ENCODE measurements around the gene CLSTN2.

The CLSTN2 gene

GRCh38 chr3:140007911-140008869 lies 73.2 kb downstream of the CLSTN2 start:
- DNase-seq (ENCODE audit: extremely low spot score) = no peak
- ChIA-PET CTCF (no interaction called here), POLR2A (no interaction called here)
- no peak for TF ChIP-seq CTCF (IDR thresholded peaks at IDR 0.05; ENCODE audit: control extremely low read depth, extremely low read depth, low read depth, missing control alignments)

- DNase-seq (ENCODE audit: extremely low spot score) = no peak
- no peak for TF ChIP-seq CTCF (IDR thresholded peaks at IDR 0.05; ENCODE audit: control extremely low read depth, extremely low read depth, low read depth, missing control alignments)
- CTCF ChIA-PET = no interaction called here
- POLR2A ChIA-PET = no interaction called here
These were observed 75.4 kb downstream of the CLSTN2 start for GRCh38 chr3:140010391-140010790.

- TF ChIP-seq CTCF (IDR thresholded peaks at IDR 0.05; ENCODE audit: control extremely low read depth, extremely low read depth, low read depth, missing control alignments) = no peak
- DNase-seq (ENCODE audit: extremely low spot score) = no peak
- ChIA-PET CTCF (no interaction called here), POLR2A (no interaction called here)
These were observed 76.1 kb downstream of the CLSTN2 start for GRCh38 chr3:140011086-140011485.

- CTCF ChIA-PET = no interaction called here
- POLR2A ChIA-PET = no interaction called here
- TF ChIP-seq CTCF (IDR thresholded peaks at IDR 0.05; ENCODE audit: control extremely low read depth, extremely low read depth, low read depth, missing control alignments) = no peak
These were observed 76.8 kb downstream of the CLSTN2 start for GRCh38 chr3:140011611-140012277.

GRCh38 chr3:140013220-140013619 lies 78.2 kb downstream of the CLSTN2 start:
- no peak for TF ChIP-seq CTCF (IDR thresholded peaks at IDR 0.05; ENCODE audit: control extremely low read depth, extremely low read depth, low read depth, missing control alignments)
- POLR2A ChIA-PET = no interaction called here
- CTCF ChIA-PET = no interaction called here
- DNase-seq (ENCODE audit: extremely low spot score) = no peak

More at GRCh38 chr3:140011611-140012277, 76.8 kb downstream of the CLSTN2 start:
- no peak for DNase-seq (ENCODE audit: extremely low spot score)

- POLR2A ChIA-PET = no interaction called here
- TF ChIP-seq CTCF (IDR thresholded peaks at IDR 0.05; ENCODE audit: control extremely low read depth, extremely low read depth, low read depth, missing control alignments) = no peak
- CTCF ChIA-PET = no interaction called here
- no peak for DNase-seq (ENCODE audit: extremely low spot score)
These were observed 80.0 kb downstream of the CLSTN2 start for GRCh38 chr3:140014831-140015495.
